GM12891 (cell line): ENCODE results near the gene PMCH. TPM values are rescaled to one million over a fixed set of nuclear protein-coding genes. Genes with fewer than 3 reads are reported as not detected.
"Not testable (repeated sequence)": the region's sequence is repeated elsewhere in the genome, so short reads cannot be mapped to it uniquely, and the experiment has no call there.

ENCODE experiments used
- DNase-seq: peaks from one replicate; pipeline ENCODE4 v3.0.0; 2011; ENCODE audit warnings: low spot score; ENCODE audit not compliant: insufficient read length
- FAIRE-seq: peaks from 2 replicates; lab custom pipeline; 2011; peaks lifted over from hg19 to GRCh38; lab: Jason Lieb, UNC
- PAX5 ChIP-seq: IDR thresholded peaks from 2 replicates; pipeline ENCODE4 v1.6.1; 2011; ENCODE audit warnings: low read length, moderate library complexity, mild to moderate bottlenecking; ENCODE audit not compliant: insufficient read depth, severe bottlenecking
- POLR2A ChIP-seq: IDR thresholded peaks from 2 replicates; pipeline ENCODE4 v1.6.1; 2011; ENCODE audit warnings: low read depth, low read length, control low read depth
- POLR2AphosphoS5 ChIP-seq: IDR thresholded peaks from 2 replicates; pipeline ENCODE4 v1.6.1; 2011; ENCODE audit warnings: low read depth, low read length, control low read depth
- POU2F2 ChIP-seq: IDR thresholded peaks from 2 replicates; pipeline ENCODE4 v1.6.1; 2011; ENCODE audit warnings: low read depth, mild to moderate bottlenecking, control low read depth, low read length, moderate library complexity
- SPI1 ChIP-seq: IDR thresholded peaks from 2 replicates; pipeline ENCODE4 v1.6.1; 2011; ENCODE audit warnings: low read depth, low read length, control low read depth
- TAF1 ChIP-seq: IDR thresholded peaks from 2 replicates; pipeline ENCODE4 v1.6.1; 2011; ENCODE audit warnings: low read depth, low read length, control low read depth
- polyA plus RNA-seq: library from polyadenylated mRNA; unstranded; fragments of >200 nt; gene quantifications from one replicate; pipeline ENCODE4 v1.2.1, GENCODE V29; 2012; ENCODE audit warnings: low read depth, missing spikeins, inconsistent platforms; ENCODE audit not compliant: missing spikeins

Gene PMCH
- 0.47 TPM for polyA plus RNA-seq

- DNase-seq (peak; percentile 6), FAIRE-seq (no peak)
- no peak for TF ChIP-seq POLR2AphosphoS5
- no peak for TF ChIP-seq PAX5
- TF ChIP-seq POLR2A = no peak
- TF ChIP-seq SPI1 = no peak
- TF ChIP-seq TAF1 = no peak
These were observed at the start of gene PMCH for GRCh38 chr12:102197789-102198188. Gene PMCH (minus strand): TSS chr12:102197833. CDS start chr12:102197770, 63 bp downstream.

- DNase-seq, FAIRE-seq: not testable (repeated sequence)
These were observed 43.2 kb upstream of the PMCH start for GRCh38 chr12:102240859-102241258.

GRCh38 chr12:102234599-102234998, 37.0 kb upstream of the PMCH start:
- TF ChIP-seq POLR2A (no peak), TAF1 (no peak), PAX5 (no peak), POU2F2 (no peak), POLR2AphosphoS5 (no peak)
- DNase-seq (no peak), FAIRE-seq (no peak)

GRCh38 chr12:102232446-102232845, 34.8 kb upstream of the PMCH start:
- peak; percentile 50 for FAIRE-seq
- no peak for TF ChIP-seq POLR2AphosphoS5
- TF ChIP-seq SPI1 = no peak
- no peak for TF ChIP-seq POU2F2
- no peak for TF ChIP-seq TAF1
- no peak for TF ChIP-seq POLR2A
- no peak for TF ChIP-seq PAX5
- DNase-seq = no peak

GRCh38 chr12:102232036-102232435, 34.4 kb upstream of the PMCH start:
- FAIRE-seq (no peak), DNase-seq (no peak)
- TF ChIP-seq PAX5 (no peak), TAF1 (no peak), POLR2AphosphoS5 (no peak), SPI1 (no peak), POU2F2 (no peak), POLR2A (no peak)

GRCh38 chr12:102227954-102228353, 30.3 kb upstream of the PMCH start:
- DNase-seq = no peak
- no peak for FAIRE-seq
- no peak for TF ChIP-seq POU2F2
- TF ChIP-seq POLR2AphosphoS5 = no peak
- no peak for TF ChIP-seq PAX5
- TF ChIP-seq SPI1 = no peak
- TF ChIP-seq POLR2A = no peak
- no peak for TF ChIP-seq TAF1

GRCh38 chr12:102220736-102221135, 23.1 kb upstream of the PMCH start:
- FAIRE-seq (no peak), DNase-seq (no peak)
- TF ChIP-seq TAF1 (no peak), PAX5 (no peak), POU2F2 (no peak), POLR2A (no peak), SPI1 (no peak)

GRCh38 chr12:102215992-102216691, 18.5 kb upstream of the PMCH start:
- TF ChIP-seq POLR2AphosphoS5 (no peak), SPI1 (no peak), POU2F2 (no peak), PAX5 (no peak), TAF1 (no peak), POLR2A (no peak)
- FAIRE-seq = no peak
- DNase-seq = no peak

- no peak for TF ChIP-seq TAF1
- no peak for TF ChIP-seq SPI1
- no peak for TF ChIP-seq POLR2AphosphoS5
- no peak for TF ChIP-seq POU2F2
- TF ChIP-seq POLR2A = no peak
- no peak for TF ChIP-seq PAX5
- DNase-seq (no peak), FAIRE-seq (no peak)
These were observed 6.4 kb upstream of the PMCH start for GRCh38 chr12:102204025-102204424.

- no peak for FAIRE-seq
- TF ChIP-seq POLR2AphosphoS5 (no peak), TAF1 (no peak), PAX5 (no peak), SPI1 (no peak), POU2F2 (no peak), POLR2A (no peak)
- DNase-seq = no peak
These were observed 4.9 kb upstream of the PMCH start for GRCh38 chr12:102202556-102202955.

GRCh38 chr12:102201436-102202061, 3.9 kb upstream of the PMCH start:
- FAIRE-seq (no peak), DNase-seq (no peak)
- no peak for TF ChIP-seq SPI1
